ENCODE data around the gene LYZ. TPM values are rescaled to one million over a fixed set of nuclear protein-coding genes. Genes with fewer than 3 reads are reported as not detected.

Gene LYZ
- total and polyA plus RNA-seq, 7 donors: 3.6 to 26.7 (median 6.1) TPM

- peaks cover 6% of the 10 kb centered on the region for H3K4me1 ChIP-seq
- no peaks in the 10 kb centered on the region for H3K27me3 ChIP-seq (ENCODE audit: insufficient read depth in 3 of 3, low read length in 2 of 3)
- no peak for DNase-seq
- no peak for ATAC-seq
- TF ChIP-seq CTCF (IDR thresholded peaks at IDR 0.05): no peak
- no peaks in the 10 kb centered on the region for H3K36me3 ChIP-seq (ENCODE audit: insufficient read depth in 1 of 2, low read depth in 1 of 2)
- no peaks in the 10 kb centered on the region for H3K9me3 ChIP-seq
- H3K4me3 ChIP-seq: no peak overlapping the region
- WGBS, 3 donors: 78 to 91% (median 79%) methylated on average over 1 of the region's 1 CpG
- intact Hi-C loops (cut with DNase I): no loop called here
- H3K27ac ChIP-seq: no peak overlapping the region
Observed at GRCh38 chr12:69354172-69354555, 6.0 kb downstream of the LYZ start.

GRCh38 chr12:69354556-69355187 is 6.5 kb downstream of the LYZ start:
- H3K4me3 ChIP-seq: no peak overlapping the region
- peaks cover 7% of the 10 kb centered on the region for H3K4me1 ChIP-seq
- no peaks in the 10 kb centered on the region for H3K27me3 ChIP-seq (ENCODE audit: insufficient read depth in 3 of 3, low read length in 2 of 3)
- no peak overlapping the region for H3K27ac ChIP-seq
- no peaks in the 10 kb centered on the region for H3K36me3 ChIP-seq (ENCODE audit: insufficient read depth in 1 of 2, low read depth in 1 of 2)
- 71 to 77% (median 73%) methylated on average over 1 of the region's 1 CpG for WGBS, 3 donors
- ATAC-seq (no peak), DNase-seq (no peak)
- TF ChIP-seq CTCF (IDR thresholded peaks at IDR 0.05): no peak
- no peaks in the 10 kb centered on the region for H3K9me3 ChIP-seq
- intact Hi-C loops (cut with DNase I): loop anchor here (5.0 kb wide), 1 partner anchor 218 kb away; no protein-coding TSS in a partner anchor

GRCh38 chr12:69355363-69356028 is 7.3 kb downstream of the LYZ start:
- ATAC-seq (no peak), DNase-seq (no peak)
- Histone ChIP-seq H3K36me3 (ENCODE audit: insufficient read depth in 1 of 2, low read depth in 1 of 2) (no peaks in the 10 kb centered on the region), H3K9me3 (no peaks in the 10 kb centered on the region), H3K27ac (no peak overlapping the region), H3K4me1 (peaks cover 10% of the 10 kb centered on the region), H3K4me3 (no peak overlapping the region), H3K27me3 (ENCODE audit: insufficient read depth in 3 of 3, low read length in 2 of 3) (no peaks in the 10 kb centered on the region)
- WGBS, 3 donors: 65 to 90% (median 71%) methylated on average over 2 of the region's 2 CpGs
- TF ChIP-seq CTCF (IDR thresholded peaks at IDR 0.05): no peak
- intact Hi-C loops (cut with DNase I): loop anchor here (2.0 to 5.0 kb wide), 2 partner anchors 217 to 283 kb away; no protein-coding TSS in a partner anchor

GRCh38 chr12:69359531-69360347 is 11.6 kb downstream of the LYZ start, which contains the start of gene YEATS4:
YEATS4 (plus strand) TSS chr12:69359743; CDS start chr12:69359973, 230 bp downstream.
- WGBS, 3 donors: 0 to 1% (median 0%) methylated on average over 66 to 70 of the region's 70 CpGs
- DNase-seq (peak; percentile 83 to 91), ATAC-seq (peak; percentile 97 to 99 (median 98))
- H3K9me3 ChIP-seq: no peaks in the 10 kb centered on the region
- peak within 1 kb of the TSS; percentile 74 for H3K4me3 ChIP-seq
- intact Hi-C loops (cut with DNase I): loop anchor here (5.0 kb wide), 1 partner anchor 213 kb away; no protein-coding TSS in a partner anchor
- TF ChIP-seq CTCF (IDR thresholded peaks at IDR 0.05): no peak
- H3K27me3 ChIP-seq (ENCODE audit: insufficient read depth in 3 of 3, low read length in 2 of 3): no peaks in the 10 kb centered on the region
- peaks cover 13% of the 10 kb centered on the region for H3K4me1 ChIP-seq
- H3K27ac ChIP-seq: peak within 1 kb of the TSS; percentile 82
- H3K36me3 ChIP-seq (ENCODE audit: insufficient read depth in 1 of 2, low read depth in 1 of 2): peaks cover 0 to 10% of the 10 kb centered on the region in 2 donors

Data from psoas muscle (tissue), 8 donors.